Bronchial epithelial cell (primary cell): ENCODE measurements around the gene HAUS7. TPM values are rescaled to one million over a fixed set of nuclear protein-coding genes. Genes with fewer than 3 reads are reported as not detected.

Experiments used
- DNase-seq: peaks from one replicate; pipeline ENCODE4 v3.0.0-alpha.2; 2010; ENCODE audit warnings: low read depth
- FAIRE-seq: peaks from 2 replicates; lab custom pipeline; 2011; peaks lifted over from hg19 to GRCh38; lab: Jason Lieb, UNC
- H3K27me3 ChIP-seq: 2 replicates; pipeline ENCODE4 v1.5.1; 2011; ENCODE audit warnings: low read length; ENCODE audit not compliant: control insufficient read depth, insufficient read depth
- H3K36me3 ChIP-seq: 2 replicates; pipeline ENCODE4 v1.5.1; 2011; ENCODE audit warnings: low read length; ENCODE audit not compliant: control insufficient read depth, insufficient read depth
- H3K4me3 ChIP-seq: 2 replicates; pipeline ENCODE4 v1.5.1; 2011; ENCODE audit warnings: mild to moderate bottlenecking, low read depth, low read length, control low read depth
- CTCF ChIP-seq: IDR thresholded peaks from 2 replicates; pipeline ENCODE4 v1.5.1; 2011; ENCODE audit warnings: mild to moderate bottlenecking, moderate library complexity, low read length, control low read depth, inconsistent platforms; ENCODE audit not compliant: insufficient read depth, severe bottlenecking
- total RNA-seq: library from RNA; depleted of rRNA; stranded (reverse); fragments of >200 nt; gene quantifications from 2 replicates; pipeline ENCODE4 v1.2.1, GENCODE V29; 2014

HAUS7 gene
- total RNA-seq, 1 donor from 2014 or later = 7.4 TPM

DNA sequence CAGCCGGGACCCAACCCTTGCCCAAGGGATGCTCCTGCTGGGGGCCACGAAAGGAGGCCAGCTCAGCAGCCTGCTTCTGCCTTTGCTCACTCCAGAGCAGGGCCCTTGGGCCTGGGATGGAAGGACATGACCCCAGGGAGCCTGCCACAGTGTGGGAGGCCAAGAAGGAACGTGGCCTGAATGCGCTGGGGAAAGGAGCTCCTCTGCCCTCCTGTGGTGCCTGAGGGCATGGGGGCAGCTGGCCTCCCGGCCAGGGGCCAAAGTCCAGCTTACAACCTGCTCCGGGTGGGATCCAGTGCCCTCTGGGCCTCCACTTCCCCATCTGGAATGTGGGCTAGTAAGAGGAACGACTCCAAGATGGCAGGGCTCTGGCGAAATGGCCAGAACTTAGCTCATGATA is 45.1 kb upstream of the HAUS7 start:
- no peak overlapping the region for H3K4me3 ChIP-seq
- DNase-seq = no peak
- no peak for TF ChIP-seq CTCF
- no peaks in the 10 kb centered on the region for H3K36me3 ChIP-seq
- H3K27me3 ChIP-seq = peaks cover 7% of the 10 kb centered on the region
- FAIRE-seq = no peak

DNA sequence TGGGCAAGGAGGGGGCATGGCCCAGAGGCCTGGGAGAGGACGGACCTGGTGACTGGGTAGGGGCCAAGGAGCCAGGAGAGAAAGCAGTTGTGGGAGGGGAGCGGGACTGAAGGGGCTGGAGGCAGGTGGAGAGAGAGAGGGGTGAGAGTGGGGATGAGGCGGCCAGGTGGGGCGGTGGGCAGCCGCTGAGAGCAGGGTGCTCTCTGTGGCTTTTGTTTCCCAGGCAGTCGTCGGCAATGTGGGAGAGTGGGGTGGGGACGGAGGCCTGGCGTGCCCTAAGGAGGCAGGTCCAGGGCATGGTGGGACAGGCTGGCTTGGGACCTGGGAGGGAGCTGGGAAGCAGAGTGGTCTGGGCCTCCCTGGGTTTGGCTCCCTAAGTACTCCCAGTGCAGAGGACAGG is 43.9 kb upstream of the HAUS7 start:
- H3K4me3 ChIP-seq = no peak overlapping the region
- DNase-seq (no peak), FAIRE-seq (no peak)
- no peaks in the 10 kb centered on the region for H3K36me3 ChIP-seq
- peaks cover 7% of the 10 kb centered on the region for H3K27me3 ChIP-seq
- TF ChIP-seq CTCF = no peak

DNA sequence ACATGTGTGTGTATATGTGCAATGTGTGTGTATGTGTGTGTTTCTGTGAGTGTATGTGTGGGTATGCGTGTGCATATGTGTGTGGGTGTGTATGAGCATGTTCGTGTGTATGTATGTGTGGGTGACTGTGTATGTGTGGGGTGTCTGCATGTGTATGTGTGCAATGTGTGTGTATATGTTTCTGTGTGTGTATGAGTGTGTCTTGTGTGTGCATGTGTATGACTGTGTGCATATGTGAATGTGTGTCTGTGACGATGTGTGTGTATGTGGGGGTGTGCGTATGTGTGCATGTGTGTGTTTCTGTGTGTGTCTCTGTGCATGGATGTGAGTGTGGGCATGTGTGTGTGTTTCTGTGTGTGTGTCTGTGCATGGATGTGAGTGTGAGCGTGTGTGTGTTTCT is 42.9 kb upstream of the HAUS7 start:
- H3K4me3 ChIP-seq = no peak overlapping the region

GRCh38 chrX:153512501-153512893 is 42.1 kb upstream of the HAUS7 start:
- Histone ChIP-seq H3K27me3 (no peaks in the 10 kb centered on the region), H3K36me3 (no peaks in the 10 kb centered on the region), H3K4me3 (no peak overlapping the region)
- DNase-seq (no peak), FAIRE-seq (peak; percentile 32)
- no peak for TF ChIP-seq CTCF

More for the DNA sequence above, 42.9 kb upstream of the HAUS7 start:
- Histone ChIP-seq H3K36me3 (no peaks in the 10 kb centered on the region), H3K27me3 (no peaks in the 10 kb centered on the region)
- DNase-seq = no peak
- FAIRE-seq = no peak
- TF ChIP-seq CTCF = no peak

GRCh38 chrX:153511784-153512500 is 41.6 kb upstream of the HAUS7 start:
- no peaks in the 10 kb centered on the region for H3K36me3 ChIP-seq
- DNase-seq = no peak
- no peak overlapping the region for H3K4me3 ChIP-seq
- TF ChIP-seq CTCF = no peak
- H3K27me3 ChIP-seq = no peaks in the 10 kb centered on the region
- FAIRE-seq = no peak

DNA sequence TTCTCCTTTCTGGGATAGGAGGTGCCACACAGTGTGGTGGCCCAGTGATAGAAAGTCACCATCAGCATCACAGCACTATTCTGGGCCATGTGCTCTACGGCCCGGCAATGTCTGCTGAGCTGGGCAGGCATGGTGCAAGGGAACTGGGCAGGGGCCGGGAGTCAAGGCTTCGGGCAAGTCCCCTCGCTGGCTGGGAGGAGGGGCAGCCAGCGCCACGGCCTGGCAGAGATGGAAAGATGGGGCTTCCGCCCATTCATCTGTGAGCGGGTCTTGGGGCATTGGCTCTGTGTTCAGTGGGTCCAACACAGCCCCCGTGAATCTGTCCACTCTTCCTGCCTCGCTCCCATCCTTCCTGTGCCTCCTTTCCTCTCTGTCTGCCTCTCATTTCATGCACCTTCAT is 40.0 kb upstream of the HAUS7 start:
- DNase-seq (no peak), FAIRE-seq (no peak)
- H3K4me3 ChIP-seq = no peak overlapping the region
- H3K27me3 ChIP-seq = no peaks in the 10 kb centered on the region
- H3K36me3 ChIP-seq = no peaks in the 10 kb centered on the region
- no peak for TF ChIP-seq CTCF
